Measurements from ENCODE around the gene THEMIS.

GRCh38 chr6:127869772-127870404 is 31.0 kb downstream of the THEMIS start:
- no peak for TF ChIP-seq CTCF (optimal IDR thresholded peaks at IDR 0.05 in 1 of 3, IDR thresholded peaks at IDR 0.05 in 1 of 3, conservative IDR thresholded peaks at IDR 0.05 in 1 of 3; ENCODE audit: extremely low read depth in 1 of 3, insufficient read depth in 2 of 3, low read length in 3 of 3)
- no peak for TF ChIP-seq EZH2 (IDR thresholded peaks at IDR 0.05; ENCODE audit: low read length)
